Measurements from ENCODE around the gene ADK. TPM values are rescaled to one million over a fixed set of nuclear protein-coding genes. Genes with fewer than 3 reads are reported as not detected.

ADK gene
- total and polyA plus RNA-seq, 2 of the 4 experiments (the other 2 are of a cell fraction): 30.6 to 40.9 TPM

GRCh38 chr10:74150204-74150989 lies 624 bp upstream of the ADK start, which contains the start of gene AP3M1:
Gene AP3M1, minus strand, starts transcription at chr10:74150828. Its CDS starts 12,449 bp downstream, at chr10:74138379.
- Histone ChIP-seq H2AFZ (replicated peaks; ENCODE audit: low read length, poor library complexity) (peak within 1 kb of the TSS; percentile 93), H2BK15ac (ENCODE audit: low read depth, low read length) (peak within 1 kb of the TSS; percentile 85), H3K56ac (ENCODE audit: extremely low read depth, insufficient read depth, low read length) (peak within 1 kb of the TSS; percentile 95), H2BK120ac (ENCODE audit: low read depth, low read length) (peak within 1 kb of the TSS; percentile 88), H3K9ac (ENCODE audit: low read depth, low read length) (peak within 1 kb of the TSS; percentile 78), H3K27me3 (ENCODE audit: control insufficient read depth, insufficient read depth, low read length) (no peaks in the 10 kb centered on the region), H2AK9ac (replicated peaks; ENCODE audit: low read depth, low read length, poor library complexity) (peak within 1 kb of the TSS; percentile 80), H4K5ac (ENCODE audit: low read depth, low read length) (peak within 1 kb of the TSS; percentile 77), H3K4me1 (ENCODE audit: control insufficient read depth, insufficient read depth, low read length) (peaks cover 2% of the 10 kb centered on the region; the same call in 1 of the 2 replicates), H3K14ac (replicated peaks; ENCODE audit: low read depth, low read length) (peak within 1 kb of the TSS; percentile 83), H2BK5ac (ENCODE audit: low read depth, low read length, poor library complexity, severe bottlenecking) (peak within 1 kb of the TSS; percentile 95), H3K4me2 (ENCODE audit: low read depth, low read length) (peak within 1 kb of the TSS; percentile 99), H4K20me1 (ENCODE audit: insufficient read depth, low read length) (peaks cover 10% of the 10 kb centered on the region; the same call in 1 of the 2 replicates), H3K4me3 (ENCODE audit: insufficient read depth, low read depth, low read length) (peak within 1 kb of the TSS; percentile 74), H3K79me1 (ENCODE audit: low read depth in 1 of 2, low read length in 2 of 2) (peaks cover 5 to 56% of the 10 kb centered on the region in 2 experiments), H3K36me3 (ENCODE audit: control insufficient read depth, insufficient read depth, low read length) (no peaks in the 10 kb centered on the region), H3K9me1 (ENCODE audit: insufficient read depth, low read length) (peaks cover 4% of the 10 kb centered on the region; the same call in 1 of the 2 replicates), H3K23ac (ENCODE audit: low read depth, low read length) (peak within 1 kb of the TSS; percentile 89), H3K4ac (ENCODE audit: low read depth, low read length) (peak within 1 kb of the TSS; percentile 78), H3K27ac (ENCODE audit: insufficient read depth, low read length) (peak within 1 kb of the TSS; percentile 71), H3K9me3 (ENCODE audit: control insufficient read depth, insufficient read depth, low read length) (no peaks in the 10 kb centered on the region), H4K8ac (ENCODE audit: low read depth in 2 of 2, low read length in 2 of 2) (peak within 1 kb of the TSS; percentile 49 to 96), H3K18ac (ENCODE audit: low read depth, low read length) (peak within 1 kb of the TSS; percentile 88), H4K91ac (ENCODE audit: insufficient read depth, low read depth, low read length) (peak within 1 kb of the TSS; percentile 83), H2BK20ac (ENCODE audit: low read depth, low read length) (peak within 1 kb of the TSS; percentile 33; the same call in 1 of the 2 replicates), H2AK5ac (ENCODE audit: low read depth, low read length) (peak within 1 kb of the TSS; percentile 59)
- ATAC-seq (ENCODE audit: low read depth) (peak; percentile 74), DNase-seq (no peak)
- BruUV-seq (replicated peaks): no TSS peak
- intact Hi-C loops (cut with micrococcal nuclease) (loop anchor here (5.0 kb wide), 3 partner anchors 42 to 82 kb away; no protein-coding TSS in a partner anchor), in situ Hi-C loops (cut with MboI; ENCODE audit: low sequenced_read_pairs) (no loop called here), dilution Hi-C loops (cut with HindIII; ENCODE audit: low sequenced_read_pairs, unreplicated experiment) (no loop called here)
- 0% methylated on average over 2 of the region's 32 CpGs; no CpG with 5 or more reads in 1 of the 2 experiments for WGBS, 2 experiments (ENCODE audit: extremely low coverage in 2 of 2, insufficient read length in 1 of 2)
- ChIA-PET POLR2A (ENCODE audit: unreplicated experiment) (interaction anchor here (0.9 kb wide), 1 partner anchor 13 kb away, joined by 3 read pairs; no protein-coding TSS in a partner anchor), CTCF (no interaction called here)
- TF ChIP-seq MXI1 (IDR thresholded peaks at IDR 0.05; ENCODE audit: borderline replicate concordance, low read depth, low read length) (no peak), SMC3 (IDR thresholded peaks at IDR 0.05; ENCODE audit: low read depth, low read length) (no peak), CEBPB (IDR thresholded peaks at IDR 0.05; ENCODE audit: low read depth, low read length) (no peak), POLR2A (IDR thresholded peaks at IDR 0.05; ENCODE audit: low read depth, low read length) (no peak), RFX5 (IDR thresholded peaks at IDR 0.05; ENCODE audit: low read depth, low read length) (no peak), CTCF (conservative IDR thresholded peaks at IDR 0.05; ENCODE audit: low read depth, low read length) (no peak), MAFK (IDR thresholded peaks at IDR 0.05; ENCODE audit: low read depth, low read length) (no peak), BHLHE40 (IDR thresholded peaks at IDR 0.05; ENCODE audit: low read depth, low read length) (no peak), ELK1 (IDR thresholded peaks at IDR 0.05; ENCODE audit: borderline replicate concordance, low read depth, low read length) (no peak), RAD21 (IDR thresholded peaks at IDR 0.05; ENCODE audit: low read length) (no peak), NFE2L2 (IDR thresholded peaks at IDR 0.05; ENCODE audit: low read depth, low read length) (no peak), RCOR1 (IDR thresholded peaks at IDR 0.05; ENCODE audit: insufficient replicate concordance, low read length) (no peak), FOS (IDR thresholded peaks at IDR 0.05; ENCODE audit: low read depth, low read length) (no peak), CHD1 (IDR thresholded peaks at IDR 0.05; ENCODE audit: low read depth, low read length) (no peak), MAZ (IDR thresholded peaks at IDR 0.05; ENCODE audit: borderline replicate concordance, low read depth, low read length) (no peak)

All from IMR-90 (cell line).